Astrocyte of the cerebellum (primary cell): ENCODE measurements around the gene SET.
"Not testable (repeated sequence)": the region's sequence is repeated elsewhere in the genome, so short reads cannot be mapped to it uniquely, and the experiment has no call there.

Source experiments
- DNase-seq: peaks from one replicate; pipeline ENCODE4 v3.0.0-alpha.2; 2011; ENCODE audit warnings: low read depth
- H3K4me3 ChIP-seq: 2 replicates; pipeline ENCODE4 v1.5.1; 2011; ENCODE audit warnings: mild to moderate bottlenecking, low read depth, low read length, moderate library complexity
- CTCF ChIP-seq: IDR thresholded peaks from 2 replicates; pipeline ENCODE4 v1.5.1; 2012; ENCODE audit warnings: low read length, low read depth, moderate library complexity, mild to moderate bottlenecking; ENCODE audit errors: missing control alignments
- in situ Hi-C: cut with HindIII; loops from 2 replicates; pipeline ENCODE4 v1.10.0; 2017; ENCODE audit warnings: low sequenced_read_pairs

SET gene

GRCh38 chr9:128688501-128689292, at the start of gene SET:
TSS of gene SET (plus strand) at chr9:128689222. CDS start at chr9:128689583, 361 bp downstream.
- H3K4me3 ChIP-seq = peak within 1 kb of the TSS; percentile 96
- in situ Hi-C loops = no loop called here
- no peak for TF ChIP-seq CTCF
- peak; percentile 64 for DNase-seq

DNA sequence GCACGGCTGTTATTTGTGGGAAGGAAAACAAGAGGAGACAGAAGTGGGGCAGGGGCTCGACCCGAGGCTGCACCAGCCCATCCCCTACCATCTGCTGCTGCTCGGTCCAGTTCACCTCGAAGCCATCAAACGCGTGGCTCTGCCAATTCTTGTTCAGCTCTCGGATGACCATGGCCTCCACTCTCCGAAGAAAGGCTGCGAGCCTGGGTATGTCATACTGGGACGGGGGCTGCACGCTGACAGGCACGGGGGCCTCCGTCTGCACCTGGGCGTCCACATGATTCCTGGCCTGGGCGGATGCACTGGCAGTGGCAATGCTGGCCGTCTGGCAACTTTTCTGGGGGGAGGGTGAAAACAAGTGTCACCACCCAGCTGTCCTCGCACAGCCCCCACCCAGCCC, 48.4 kb upstream of the SET start:
- no peak overlapping the region for H3K4me3 ChIP-seq
- TF ChIP-seq CTCF = no peak
- no peak for DNase-seq
- in situ Hi-C loops = no loop called here

DNA sequence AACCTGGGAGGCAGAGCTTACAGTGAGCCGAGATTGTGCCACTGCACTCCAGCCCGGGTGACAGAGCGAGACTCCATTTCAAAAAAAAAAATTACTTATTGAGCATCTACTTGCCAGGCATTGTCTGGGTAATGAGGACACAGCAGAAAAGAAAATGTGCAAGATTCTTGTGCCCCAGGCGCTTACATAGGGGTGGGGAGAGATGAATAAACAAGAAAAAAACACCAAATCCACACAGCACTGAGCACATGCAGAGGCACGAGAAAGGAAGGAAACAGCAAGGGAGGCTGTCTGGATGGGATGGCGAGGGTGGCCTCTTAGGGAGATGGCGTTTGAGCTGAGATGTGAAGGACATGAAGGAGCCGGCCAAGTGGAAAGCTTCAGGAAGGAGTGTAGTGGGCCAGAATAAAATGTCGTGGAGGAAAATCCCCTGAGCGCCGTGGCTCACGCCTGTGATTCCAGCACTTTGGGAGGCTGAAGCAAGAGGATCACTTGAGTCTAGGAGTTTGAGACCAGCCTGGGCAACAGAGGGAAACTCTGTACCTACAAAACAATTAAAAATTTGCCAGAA, 46.3 kb upstream of the SET start:
- in situ Hi-C loops = no loop called here
- no peak for TF ChIP-seq CTCF
- H3K4me3 ChIP-seq = no peak overlapping the region
- DNase-seq = no peak

DNA sequence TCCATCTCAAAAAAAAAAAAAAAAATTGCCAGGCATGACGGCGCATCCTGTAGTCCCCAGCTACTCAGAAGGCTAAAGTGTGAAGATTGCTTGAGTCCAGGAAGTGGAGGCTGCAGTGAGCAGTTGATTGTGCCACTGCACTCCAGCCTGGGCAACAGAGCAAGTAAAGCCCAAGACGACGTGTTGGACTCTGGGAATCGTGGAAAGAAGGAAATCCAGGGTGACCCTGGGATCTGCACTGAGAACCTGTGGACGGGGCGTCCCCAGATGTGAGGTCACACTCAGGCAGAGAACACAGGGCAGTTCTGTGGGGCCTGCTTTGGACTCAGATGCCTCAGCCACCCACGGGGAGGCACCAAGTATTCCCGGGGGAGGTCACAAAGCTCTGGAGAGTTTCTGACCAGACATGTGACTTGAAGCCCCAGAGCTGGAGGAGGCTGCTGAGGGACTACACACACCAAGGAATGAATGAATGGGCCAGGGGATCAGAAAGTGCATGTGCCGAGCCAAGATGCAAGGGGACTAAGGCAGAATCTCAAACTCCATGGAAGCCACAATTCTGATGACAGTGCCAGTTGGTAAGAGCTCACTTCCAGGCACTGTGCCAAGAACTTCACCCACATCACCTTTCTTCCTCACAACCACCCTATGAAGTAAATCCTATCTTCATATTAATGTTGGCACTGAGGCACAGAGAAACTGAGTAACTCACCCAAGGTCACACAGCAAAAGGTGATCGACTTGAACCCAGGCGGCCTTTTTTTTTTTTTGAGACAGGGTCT, 45.3 kb upstream of the SET start:
- in situ Hi-C loops = no loop called here
- no peak for TF ChIP-seq CTCF

GRCh38 chr9:128648206-128648605, 40.8 kb upstream of the SET start:
- in situ Hi-C loops, H3K4me3 ChIP-seq, DNase-seq: not testable (repeated sequence)
- TF ChIP-seq CTCF = peak; percentile 10

More for the DNA sequence above, 45.3 kb upstream of the SET start:
- no peak for DNase-seq
- no peak overlapping the region for H3K4me3 ChIP-seq

DNA sequence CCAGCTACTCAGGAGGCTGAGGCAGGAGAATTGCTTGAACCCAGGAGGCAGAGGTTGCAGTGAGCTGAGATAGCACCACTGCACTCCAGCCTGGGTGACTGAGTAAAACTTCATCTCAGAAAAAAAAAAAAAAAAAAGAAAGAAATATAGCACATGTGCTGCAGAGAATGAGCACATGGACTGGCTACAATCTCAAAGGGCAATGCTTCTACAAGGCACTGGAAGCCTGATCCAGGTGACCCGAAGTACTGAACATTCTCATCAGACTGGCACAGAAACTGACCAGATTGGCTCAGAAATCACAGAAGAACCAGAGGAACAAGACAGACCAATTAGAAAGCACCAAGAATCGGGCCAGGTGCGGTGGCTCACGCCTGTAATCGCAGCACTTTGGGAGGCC, 37.2 kb upstream of the SET start:
- DNase-seq = no peak
- no peak overlapping the region for H3K4me3 ChIP-seq
- in situ Hi-C loops = no loop called here
- TF ChIP-seq CTCF = no peak
